Fibroblast of mammary gland (primary cell): ENCODE measurements around the gene RGN.

Source experiments
- DNase-seq: peaks from one replicate; pipeline ENCODE4 v3.0.0-alpha.2; 2010; ENCODE audit warnings: low read depth
- H3K4me3 ChIP-seq: 2 replicates; pipeline ENCODE4 v1.5.1; 2011; ENCODE audit warnings: low read depth, mild to moderate bottlenecking, low read length, moderate library complexity; ENCODE audit not compliant: control insufficient read depth
- TF ChIP-seq, protein P1 (sequence below): conservative IDR thresholded peaks from 2 replicates; pipeline ENCODE4 v1.5.1; 2011; ENCODE audit warnings: low read depth, low read length, inconsistent platforms; ENCODE audit not compliant: control insufficient read depth, insufficient read depth

RGN gene

DNA sequence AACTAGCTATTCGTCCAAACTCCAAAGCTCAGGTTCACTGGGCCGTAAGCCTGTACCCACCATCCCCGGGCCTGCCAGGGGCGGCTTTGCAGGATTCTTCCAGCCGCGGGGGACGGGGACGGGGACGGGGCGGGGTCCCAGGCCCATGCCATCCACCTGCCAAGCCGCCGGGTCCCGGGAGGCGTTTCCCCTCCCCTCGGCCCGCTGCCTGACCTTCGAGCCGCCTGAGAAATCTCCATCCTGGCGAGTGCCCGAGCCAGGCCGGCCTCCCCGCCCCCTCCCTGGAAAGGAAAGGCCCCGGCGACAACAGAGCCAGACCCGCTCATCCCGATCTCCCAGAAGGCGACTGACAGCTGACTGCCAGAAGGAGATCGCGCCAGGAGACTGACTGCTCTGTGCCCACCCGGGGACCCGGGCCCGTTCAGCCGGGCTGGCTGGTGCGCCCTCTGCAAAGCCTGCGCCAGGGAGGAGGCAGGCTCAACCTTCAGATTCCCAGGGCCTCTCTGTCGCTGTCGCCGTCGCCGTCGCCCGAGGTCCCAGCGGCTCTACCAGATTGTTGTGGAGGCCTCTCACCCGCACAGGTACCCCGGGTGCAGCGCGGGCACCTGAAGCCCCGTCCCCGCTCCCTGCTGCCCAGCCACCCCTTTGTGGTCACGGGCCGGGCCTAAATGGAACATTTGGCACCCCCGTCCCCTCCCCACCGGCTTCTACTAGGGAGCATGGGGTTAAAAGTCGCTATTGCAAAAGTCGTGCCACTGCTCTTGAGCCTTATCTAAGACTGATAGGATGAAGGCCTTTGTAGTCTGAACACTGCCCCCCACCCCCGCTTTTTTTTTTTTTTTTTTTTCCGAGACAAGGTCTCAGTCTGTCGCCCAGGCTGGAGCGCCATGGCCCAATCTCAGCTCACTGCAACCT is at the start of gene RGN:
Gene RGN, plus strand, starts transcription at position 315 of the 915 bp plus-strand sequence. CDS start 2,702 bp downstream, outside the sequence.
- H3K4me3 ChIP-seq: no peak within 1 kb of the TSS
- no peak for DNase-seq
- TF ChIP-seq, protein P1, sequence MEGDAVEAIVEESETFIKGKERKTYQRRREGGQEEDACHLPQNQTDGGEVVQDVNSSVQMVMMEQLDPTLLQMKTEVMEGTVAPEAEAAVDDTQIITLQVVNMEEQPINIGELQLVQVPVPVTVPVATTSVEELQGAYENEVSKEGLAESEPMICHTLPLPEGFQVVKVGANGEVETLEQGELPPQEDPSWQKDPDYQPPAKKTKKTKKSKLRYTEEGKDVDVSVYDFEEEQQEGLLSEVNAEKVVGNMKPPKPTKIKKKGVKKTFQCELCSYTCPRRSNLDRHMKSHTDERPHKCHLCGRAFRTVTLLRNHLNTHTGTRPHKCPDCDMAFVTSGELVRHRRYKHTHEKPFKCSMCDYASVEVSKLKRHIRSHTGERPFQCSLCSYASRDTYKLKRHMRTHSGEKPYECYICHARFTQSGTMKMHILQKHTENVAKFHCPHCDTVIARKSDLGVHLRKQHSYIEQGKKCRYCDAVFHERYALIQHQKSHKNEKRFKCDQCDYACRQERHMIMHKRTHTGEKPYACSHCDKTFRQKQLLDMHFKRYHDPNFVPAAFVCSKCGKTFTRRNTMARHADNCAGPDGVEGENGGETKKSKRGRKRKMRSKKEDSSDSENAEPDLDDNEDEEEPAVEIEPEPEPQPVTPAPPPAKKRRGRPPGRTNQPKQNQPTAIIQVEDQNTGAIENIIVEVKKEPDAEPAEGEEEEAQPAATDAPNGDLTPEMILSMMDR: no peak

DNA sequence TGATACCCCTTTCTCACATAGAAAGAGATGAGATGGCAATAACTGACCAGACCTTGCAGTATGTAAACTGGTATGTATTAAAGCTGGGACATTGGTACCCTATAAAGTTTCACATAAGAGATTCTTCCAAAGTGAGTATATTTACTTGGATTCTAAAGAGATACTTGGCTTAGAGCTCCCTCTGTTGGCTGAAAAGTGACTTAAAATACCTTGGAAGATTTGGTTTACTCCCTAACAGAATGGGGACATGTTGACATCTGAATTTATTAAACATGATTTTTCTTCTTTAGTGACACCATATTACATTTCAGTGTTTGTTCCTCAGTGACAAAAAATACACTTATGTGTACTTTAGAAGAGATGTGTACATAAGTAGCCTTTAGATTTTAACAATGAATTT is 47.9 kb upstream of the RGN start:
- TF ChIP-seq, protein P1: peak; percentile 71
- H3K4me3 ChIP-seq: no peak overlapping the region
- DNase-seq: peak; percentile 79

DNA sequence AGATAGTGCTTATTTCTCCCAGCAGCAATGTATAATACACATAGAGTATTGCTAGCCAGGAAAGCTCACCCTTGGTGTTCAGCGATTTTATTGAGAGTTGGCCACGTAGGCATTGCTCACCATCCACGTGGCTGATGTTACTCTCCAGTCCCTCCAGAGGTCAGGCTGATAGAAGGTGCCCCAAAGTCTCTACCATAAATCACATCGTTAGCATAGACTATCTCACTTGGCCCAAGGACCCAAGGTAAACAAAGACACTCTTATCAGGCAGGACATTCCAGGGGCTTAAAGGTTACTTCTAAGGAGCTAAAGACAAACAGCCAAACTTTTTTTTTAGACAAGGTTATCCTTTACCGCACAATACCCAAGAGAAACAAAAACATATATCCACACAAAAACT is 30.3 kb upstream of the RGN start:
- TF ChIP-seq, protein P1: no peak
- H3K4me3 ChIP-seq: no peak overlapping the region
- peak; percentile 13 for DNase-seq

DNA sequence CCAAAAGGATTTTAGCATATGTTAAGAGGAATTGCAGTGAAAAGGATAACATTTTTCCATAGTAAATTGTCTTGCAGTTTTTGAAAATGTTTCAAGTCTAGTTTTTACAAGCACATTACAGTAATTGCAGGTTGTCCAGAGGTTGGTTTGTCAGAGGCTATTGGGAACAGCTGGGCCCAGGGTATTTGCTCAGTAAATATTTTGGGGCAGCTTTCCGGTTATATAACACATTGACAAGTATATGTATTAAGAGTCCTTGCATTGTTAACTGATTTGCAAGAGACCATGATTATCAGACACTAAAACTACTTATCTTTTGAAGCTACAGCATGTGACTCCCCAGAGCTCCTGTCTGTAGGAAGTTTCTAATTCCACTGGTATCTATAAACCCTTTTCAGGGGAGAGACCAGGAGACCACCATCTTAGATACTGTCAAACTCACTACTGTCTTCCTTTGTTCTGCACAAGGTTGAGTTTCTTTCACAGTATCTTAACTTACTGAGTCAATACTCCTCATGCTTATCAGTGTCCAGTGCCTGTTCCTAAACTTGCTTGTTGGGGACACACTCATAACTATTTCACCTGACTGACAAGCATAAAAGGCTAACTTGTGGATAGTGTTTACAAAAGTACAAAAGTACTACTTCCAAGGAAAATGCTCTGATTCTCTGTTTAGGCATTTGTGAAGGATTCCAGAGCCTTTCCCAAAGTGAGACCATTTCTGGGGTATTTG is 18.9 kb upstream of the RGN start:
- no peak overlapping the region for H3K4me3 ChIP-seq
- TF ChIP-seq, protein P1: no peak
- no peak for DNase-seq

DNA sequence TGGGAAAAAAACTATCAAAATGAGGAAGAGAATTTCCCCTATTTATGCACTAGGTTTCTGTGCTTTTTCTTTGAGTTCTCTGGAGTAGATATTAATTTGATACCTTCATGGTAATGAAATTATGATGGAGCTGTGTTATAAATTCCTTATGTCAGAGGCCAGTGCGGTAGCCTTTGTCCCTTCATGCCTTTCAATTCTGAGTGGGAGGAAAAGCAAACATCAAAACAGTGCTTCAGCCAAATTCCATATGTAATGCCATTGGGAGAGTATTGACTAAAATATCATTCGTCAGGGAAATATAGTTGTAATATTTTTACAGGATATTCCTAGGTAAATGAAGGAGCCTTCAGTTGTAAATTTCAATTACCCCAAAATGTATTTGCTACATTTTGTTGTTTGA is 17.5 kb upstream of the RGN start:
- no peak for DNase-seq
- H3K4me3 ChIP-seq: no peak overlapping the region
- TF ChIP-seq, protein P1: no peak

DNA sequence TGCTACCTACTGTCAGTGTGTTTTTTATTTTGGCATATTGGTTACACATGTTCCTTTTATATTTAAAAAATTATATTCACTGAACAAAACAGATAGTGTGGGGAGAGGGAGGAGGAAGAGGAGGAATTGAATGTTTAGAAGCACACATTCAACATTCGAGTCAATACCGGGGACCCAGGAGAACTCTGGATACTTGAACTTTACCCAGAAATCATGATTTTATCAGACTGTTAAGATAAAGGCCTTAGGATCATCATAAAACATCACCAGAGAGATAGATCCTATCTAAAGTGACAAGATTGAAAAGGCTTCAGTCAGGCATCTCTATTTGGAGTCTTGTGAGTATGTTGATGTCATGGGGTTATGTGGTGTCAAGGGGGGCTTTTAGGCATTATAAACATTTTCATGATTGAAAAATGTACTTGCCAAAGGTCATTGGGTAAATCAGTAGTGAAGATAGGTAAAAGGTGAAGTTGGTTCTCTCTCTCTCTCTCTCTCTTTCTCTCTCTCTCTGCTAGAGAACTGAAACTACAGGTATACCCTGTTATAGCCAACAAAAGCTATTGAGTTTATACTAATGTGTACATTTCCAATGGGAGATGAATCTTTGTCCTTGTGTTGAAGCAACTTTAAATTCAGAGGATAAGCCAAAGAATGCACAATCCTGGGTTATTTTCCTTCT is 16.9 kb upstream of the RGN start:
- no peak for DNase-seq
- no peak overlapping the region for H3K4me3 ChIP-seq
- TF ChIP-seq, protein P1: no peak
